KOPT-K1 (cell line): ENCODE results near the gene TXNDC11.
A peak's percentile ranks its signal among the peaks of the same experiment; 100 is the strongest.

ENCODE experiments used
- H3K27ac ChIP-seq: fragments of 200-600 bp; sonication (generic); 2 replicates; pipeline ENCODE4 v1.5.1; 2016; ENCODE audit warnings: antibody characterized with exemption, mild to moderate bottlenecking, low read depth, low read length; ENCODE audit not compliant: poor library complexity, severe bottlenecking
- H3K36me3 ChIP-seq: fragments of 200-600 bp; sonication (generic); 2 replicates; pipeline ENCODE4 v1.5.1; 2017; ENCODE audit warnings: antibody characterized with exemption, mild to moderate bottlenecking, low read length, moderate library complexity; ENCODE audit not compliant: insufficient read depth
- H3K9me3 ChIP-seq: fragments of 200-600 bp; sonication (generic); 2 replicates; pipeline ENCODE4 v1.5.1; 2017; ENCODE audit warnings: antibody characterized with exemption, low read length, mild to moderate bottlenecking; ENCODE audit not compliant: insufficient read depth, poor library complexity, severe bottlenecking

Gene TXNDC11

DNA sequence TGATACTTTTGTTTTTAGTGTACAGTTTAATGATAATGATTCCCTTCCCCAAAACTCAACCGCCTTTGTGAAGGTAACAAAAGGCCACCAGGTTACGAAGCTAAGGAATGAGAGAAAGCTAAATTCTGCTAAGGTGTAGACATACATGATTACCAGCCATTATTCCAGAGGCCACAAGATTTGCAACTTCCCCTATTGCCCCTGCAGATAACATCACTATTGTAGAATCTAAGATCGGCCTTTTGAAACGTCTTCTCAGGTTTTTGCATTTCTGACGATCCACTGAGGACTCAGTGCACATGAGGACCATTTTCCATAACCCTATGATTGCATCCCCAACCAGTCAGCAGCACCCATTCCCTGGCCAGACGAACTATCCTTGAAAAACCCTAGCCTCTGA, 108.3 kb downstream of the TXNDC11 start:
- Histone ChIP-seq H3K27ac (no peak overlapping the region), H3K36me3 (no peaks in the 10 kb centered on the region), H3K9me3 (no peaks in the 10 kb centered on the region)

DNA sequence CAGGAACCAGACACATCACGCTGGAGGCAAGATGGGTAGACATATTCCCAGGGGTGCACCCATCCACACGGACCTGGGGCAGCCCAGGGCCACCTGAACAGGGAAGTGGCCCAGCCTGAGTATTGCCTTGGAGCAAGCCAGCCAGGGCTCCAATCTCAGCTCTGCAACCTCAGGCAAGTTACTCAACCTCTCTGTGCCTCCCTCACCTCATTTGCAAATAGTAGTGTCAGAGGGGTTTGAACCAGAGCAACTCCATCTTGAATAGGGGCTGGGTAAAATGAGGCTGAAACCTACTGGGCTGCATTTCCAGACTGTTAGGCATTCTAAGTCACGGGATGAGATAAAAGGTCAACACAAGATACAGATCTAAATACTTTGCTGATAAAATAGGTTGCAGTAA, 109.5 kb downstream of the TXNDC11 start:
- Histone ChIP-seq H3K9me3 (no peaks in the 10 kb centered on the region), H3K27ac (no peak overlapping the region), H3K36me3 (no peaks in the 10 kb centered on the region)

DNA sequence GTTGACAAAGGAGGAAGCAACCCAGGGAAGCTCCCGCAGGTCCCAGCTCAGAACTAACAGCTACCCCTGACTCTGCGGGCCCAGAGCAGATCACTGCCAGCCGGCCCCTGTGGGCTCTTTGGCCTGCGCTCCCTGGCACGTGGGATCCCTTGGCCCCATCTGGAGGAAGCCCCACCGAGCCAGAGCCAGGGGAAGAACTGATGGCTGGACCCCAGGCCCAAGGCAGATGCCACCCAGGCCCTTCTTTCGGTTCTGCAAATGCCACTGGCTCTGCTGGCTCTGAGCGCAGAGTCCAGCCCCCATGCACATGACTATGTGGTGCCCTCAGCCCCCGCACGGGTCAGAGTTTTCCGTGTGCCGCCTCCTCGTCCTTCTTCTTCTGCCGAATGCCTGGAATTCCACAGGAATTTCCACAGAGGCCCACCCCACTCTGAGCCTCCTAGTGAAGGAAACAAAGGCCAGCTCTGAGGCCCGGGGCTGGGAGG, 110.2 kb downstream of the TXNDC11 start:
- Histone ChIP-seq H3K36me3 (no peaks in the 10 kb centered on the region), H3K9me3 (no peaks in the 10 kb centered on the region), H3K27ac (no peak overlapping the region)

DNA sequence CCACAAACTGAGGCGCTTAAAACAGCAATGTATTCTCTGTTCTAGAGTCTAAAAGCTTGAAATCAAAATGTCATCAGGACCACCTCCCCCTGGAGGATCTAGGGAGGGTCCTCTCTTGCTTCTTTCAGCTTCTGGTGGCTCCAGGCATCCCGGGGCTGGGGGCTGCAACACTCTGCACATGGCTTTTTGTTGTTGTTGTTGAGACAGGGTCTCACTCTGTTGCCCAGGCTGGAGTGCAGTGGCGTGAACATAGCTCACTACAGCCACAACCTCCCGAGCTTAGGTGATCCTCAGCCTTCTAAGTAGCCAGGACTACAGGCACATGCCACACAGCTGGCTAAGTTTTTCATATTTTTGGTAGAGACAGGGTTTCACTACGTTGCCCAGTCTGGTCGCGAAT, 111.4 kb downstream of the TXNDC11 start:
- H3K9me3 ChIP-seq, result no peaks in the 10 kb centered on the region
- no peak overlapping the region for H3K27ac ChIP-seq
- no peaks in the 10 kb centered on the region for H3K36me3 ChIP-seq

DNA sequence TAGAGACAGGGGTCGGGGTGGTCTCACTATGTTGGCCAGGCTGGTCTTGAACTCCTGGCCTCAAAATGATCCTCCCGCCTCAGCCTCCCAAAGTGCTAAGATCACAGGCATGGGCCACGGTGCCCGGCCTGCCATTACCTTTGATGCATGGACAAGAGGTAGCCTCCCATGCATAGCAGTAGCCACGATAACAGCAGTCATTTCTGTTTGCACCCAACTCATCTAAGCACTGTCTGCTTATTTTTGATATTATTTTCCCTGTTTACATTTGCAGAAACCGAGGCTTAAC, 111.9 kb downstream of the TXNDC11 start:
- no peak overlapping the region for H3K27ac ChIP-seq
- H3K9me3 ChIP-seq, result no peaks in the 10 kb centered on the region

DNA sequence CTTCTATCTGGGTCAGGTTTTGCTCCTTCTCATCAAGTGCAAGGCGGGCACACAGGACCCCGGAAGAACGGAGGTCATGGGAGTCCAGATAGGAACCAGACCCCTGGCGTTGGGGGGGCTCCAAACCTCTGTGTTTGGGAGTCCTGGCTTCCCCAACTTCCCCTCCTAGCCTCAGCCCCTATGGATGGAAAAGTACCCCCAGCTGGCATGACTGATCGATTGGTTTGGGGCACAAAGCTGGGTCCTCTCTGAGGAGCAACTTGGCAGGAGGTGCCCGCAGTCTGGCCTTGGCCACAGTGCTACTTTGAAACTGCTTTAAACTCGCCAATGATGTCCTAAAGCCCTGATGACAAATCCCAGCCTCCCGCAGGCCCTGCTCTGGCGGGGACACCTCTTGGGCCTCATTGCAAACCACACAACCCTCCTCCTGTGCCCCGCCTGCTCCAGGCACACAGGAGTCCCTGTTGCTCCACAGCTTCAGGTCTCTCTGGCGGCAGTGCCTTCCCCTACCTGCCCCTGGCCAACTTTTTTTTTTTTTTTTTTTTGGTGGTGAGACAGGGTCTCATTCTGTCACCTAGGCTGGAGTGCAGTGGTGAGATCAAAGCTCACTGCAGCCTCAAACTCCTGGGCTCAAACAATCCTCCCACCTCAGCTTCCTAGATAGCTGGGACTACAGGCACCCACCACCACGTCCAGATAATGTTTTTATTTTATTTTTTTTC, 112.5 kb downstream of the TXNDC11 start:
- H3K36me3 ChIP-seq, result no peaks in the 10 kb centered on the region
- H3K9me3 ChIP-seq, result no peaks in the 10 kb centered on the region
- H3K27ac ChIP-seq, result peak overlapping the region; percentile 18

More for the DNA sequence above, 111.9 kb downstream of the TXNDC11 start:
- H3K36me3 ChIP-seq, result no peaks in the 10 kb centered on the region
